ENCODE measurements around the gene PSMD3.

DNA sequence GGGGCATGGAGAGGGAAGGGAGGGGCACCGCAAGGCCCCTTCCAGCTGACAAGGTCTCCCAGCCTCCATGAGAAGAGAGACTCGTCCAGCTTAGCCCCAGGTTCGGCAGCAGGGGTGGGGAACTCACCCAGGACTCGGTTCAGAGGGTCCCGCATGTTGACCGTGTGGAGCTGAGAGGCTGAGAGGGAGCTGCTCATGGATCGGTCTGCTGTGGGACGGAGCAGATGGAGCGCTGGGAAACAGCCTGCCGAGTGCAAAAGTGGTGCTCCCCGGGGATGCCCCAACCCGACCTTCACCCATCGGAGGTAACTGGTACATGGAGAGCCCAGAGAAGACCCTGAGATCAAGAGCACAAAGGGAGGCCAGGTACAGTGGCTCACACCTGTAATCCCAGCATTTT lies 39.5 kb downstream of the PSMD3 start:
- TF ChIP-seq CTCF (conservative IDR thresholded peaks at IDR 0.05 in 1 of 2, IDR thresholded peaks at IDR 0.05 in 1 of 2; ENCODE audit: extremely low read depth in 1 of 2, insufficient read depth in 1 of 2, low read depth in 1 of 2, low read length in 2 of 2), result no peak
- no peak for TF ChIP-seq EZH2 (IDR thresholded peaks at IDR 0.05; ENCODE audit: borderline replicate concordance, low read length)

Data from mammary epithelial cell (primary cell).